Hepatocyte (in vitro differentiated cells): ENCODE data around the gene PHACTR3. TPM values are rescaled to one million over a fixed set of nuclear protein-coding genes. Genes with fewer than 3 reads are reported as not detected.

Experiments used
- DNase-seq: peaks from one replicate; pipeline ENCODE4 v3.0.0-alpha.2; 2016; ENCODE audit warnings: low spot score
- H2AFZ ChIP-seq: fragments of 200-600 bp; sonication (generic); 2 replicates; pipeline ENCODE4 v1.6.0; 2016; ENCODE audit warnings: antibody characterized with exemption, mild to moderate bottlenecking
- H3K27ac ChIP-seq: fragments of 200-600 bp; sonication (generic); 2 replicates; pipeline ENCODE4 v1.5.1; 2016; ENCODE audit warnings: mild to moderate bottlenecking
- H3K27me3 ChIP-seq: fragments of 200-600 bp; sonication (generic); 2 replicates; pipeline ENCODE4 v1.6.1; 2016
- H3K36me3 ChIP-seq: fragments of 200-600 bp; sonication (generic); replicated peaks from 2 replicates; pipeline ENCODE4 v1.5.1; 2016; ENCODE audit warnings: low read depth; ENCODE audit not compliant: insufficient read depth
- H3K4me1 ChIP-seq: fragments of 200-600 bp; sonication (generic); 2 replicates; pipeline ENCODE4 v1.5.1; 2016; ENCODE audit warnings: mild to moderate bottlenecking, moderate library complexity; ENCODE audit not compliant: insufficient read depth
- H3K4me2 ChIP-seq: fragments of 200-600 bp; sonication (generic); 2 replicates; pipeline ENCODE4 v1.6.0; 2016
- H3K4me3 ChIP-seq: fragments of 200-600 bp; sonication (generic); 2 replicates; pipeline ENCODE4 v1.5.1; 2016; ENCODE audit warnings: mild to moderate bottlenecking
- H3K79me2 ChIP-seq: fragments of 200-600 bp; sonication (generic); 2 replicates; pipeline ENCODE4 v1.6.0; 2017; ENCODE audit warnings: mild to moderate bottlenecking
- H3K9me2 ChIP-seq: fragments of 200-600 bp; sonication (generic); replicated peaks from 2 replicates; pipeline ENCODE4 v1.6.0; 2017; ENCODE audit warnings: mild to moderate bottlenecking; ENCODE audit not compliant: insufficient read depth
- H3K9me3 ChIP-seq: fragments of 200-600 bp; sonication (generic); 2 replicates; pipeline ENCODE4 v1.5.1; 2016; ENCODE audit warnings: low read depth, mild to moderate bottlenecking
- H4K20me1 ChIP-seq: fragments of 200-600 bp; sonication (generic); 2 replicates; pipeline ENCODE4 v1.6.0; 2016; ENCODE audit warnings: mild to moderate bottlenecking; ENCODE audit not compliant: insufficient read depth, poor library complexity, severe bottlenecking
- EZH2 ChIP-seq: fragments of 200-600 bp; sonication (generic); IDR thresholded peaks from 2 replicates; pipeline ENCODE4 v1.6.1; 2016; ENCODE audit warnings: antibody characterized with exemption, mild to moderate bottlenecking, borderline replicate concordance
- EZH2phosphoT487 ChIP-seq: fragments of 200-600 bp; sonication (generic); IDR thresholded peaks from one replicate; pipeline ENCODE4 v1.6.1; 2018; ENCODE audit warnings: antibody characterized with exemption, mild to moderate bottlenecking, low read depth, moderate library complexity; ENCODE audit not compliant: unreplicated experiment, severe bottlenecking
- WGBS: methylation state at CpG from one replicate; pipeline ENCODE4 v1.1.6; 2016; ENCODE audit warnings: low lambda C conversion rate; ENCODE audit errors: missing lambda C conversion rate; 5-methylcytosine and 5-hydroxymethylcytosine counted together
- polyA plus RNA-seq: library from polyadenylated mRNA; unstranded; fragments of >200 nt; fragmentation: Nextera tagmentation; extraction: Ambion mirVana; gene quantifications from 2 replicates; pipeline ENCODE4 v1.2.1, GENCODE V29; 2016
- total RNA-seq: library from RNA; depleted of rRNA; stranded (reverse); fragments of >200 nt; gene quantifications from 2 replicates; pipeline ENCODE4 v1.2.3, GENCODE V29; 2014
- TF ChIP-seq, protein P1 (sequence below): fragments of 200-600 bp; sonication (generic); IDR thresholded peaks from 2 replicates; pipeline ENCODE4 v1.5.1; 2016; ENCODE audit warnings: antibody characterized with exemption, mild to moderate bottlenecking; ENCODE audit not compliant: poor library complexity

The PHACTR3 gene
- total and polyA plus RNA-seq, 2 experiments from 2014 or later = 5.2 to 7.5 TPM

DNA sequence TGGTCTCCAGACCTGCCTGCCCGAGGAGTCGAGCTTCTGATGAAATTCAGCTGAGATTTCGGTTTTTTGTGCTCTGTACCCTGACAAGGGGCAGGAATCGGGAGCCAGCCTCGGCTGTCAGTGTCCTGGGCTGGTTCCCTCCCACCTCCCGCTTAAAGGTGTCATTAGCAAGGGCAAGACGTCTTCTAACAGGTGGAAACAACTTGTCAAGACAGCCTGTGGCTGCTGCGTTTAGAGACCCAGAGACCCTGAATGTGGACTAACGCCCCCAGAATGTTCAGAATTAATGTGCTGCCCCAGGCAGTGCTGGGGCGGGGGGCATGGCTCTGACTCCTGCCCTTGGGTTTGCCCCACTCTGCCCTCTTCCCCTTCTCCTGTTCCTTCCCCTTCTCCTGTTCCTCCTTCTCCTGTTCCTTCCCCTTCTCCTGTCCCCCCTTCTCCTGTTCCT is 69.7 kb downstream of the PHACTR3 start:
- H3K4me3 ChIP-seq = no peak overlapping the region
- DNase-seq = no peak
- no peaks in the 10 kb centered on the region for H3K9me3 ChIP-seq
- H3K27me3 ChIP-seq = no peaks in the 10 kb centered on the region
- WGBS = 75% methylated on average over 9 of the region's 10 CpGs
- TF ChIP-seq EZH2phosphoT487 (no peak), EZH2 (no peak)
- TF ChIP-seq, protein P1, sequence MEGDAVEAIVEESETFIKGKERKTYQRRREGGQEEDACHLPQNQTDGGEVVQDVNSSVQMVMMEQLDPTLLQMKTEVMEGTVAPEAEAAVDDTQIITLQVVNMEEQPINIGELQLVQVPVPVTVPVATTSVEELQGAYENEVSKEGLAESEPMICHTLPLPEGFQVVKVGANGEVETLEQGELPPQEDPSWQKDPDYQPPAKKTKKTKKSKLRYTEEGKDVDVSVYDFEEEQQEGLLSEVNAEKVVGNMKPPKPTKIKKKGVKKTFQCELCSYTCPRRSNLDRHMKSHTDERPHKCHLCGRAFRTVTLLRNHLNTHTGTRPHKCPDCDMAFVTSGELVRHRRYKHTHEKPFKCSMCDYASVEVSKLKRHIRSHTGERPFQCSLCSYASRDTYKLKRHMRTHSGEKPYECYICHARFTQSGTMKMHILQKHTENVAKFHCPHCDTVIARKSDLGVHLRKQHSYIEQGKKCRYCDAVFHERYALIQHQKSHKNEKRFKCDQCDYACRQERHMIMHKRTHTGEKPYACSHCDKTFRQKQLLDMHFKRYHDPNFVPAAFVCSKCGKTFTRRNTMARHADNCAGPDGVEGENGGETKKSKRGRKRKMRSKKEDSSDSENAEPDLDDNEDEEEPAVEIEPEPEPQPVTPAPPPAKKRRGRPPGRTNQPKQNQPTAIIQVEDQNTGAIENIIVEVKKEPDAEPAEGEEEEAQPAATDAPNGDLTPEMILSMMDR = no peak
- no peaks in the 10 kb centered on the region for H3K36me3 ChIP-seq
- H2AFZ ChIP-seq = no peak overlapping the region
- no peak overlapping the region for H3K27ac ChIP-seq
- H3K4me1 ChIP-seq = no peaks in the 10 kb centered on the region
- H3K4me2 ChIP-seq = no peak overlapping the region
- H3K9me2 ChIP-seq = no peaks in the 10 kb centered on the region
- H4K20me1 ChIP-seq = no peaks in the 10 kb centered on the region
- no peaks in the 10 kb centered on the region for H3K79me2 ChIP-seq

DNA sequence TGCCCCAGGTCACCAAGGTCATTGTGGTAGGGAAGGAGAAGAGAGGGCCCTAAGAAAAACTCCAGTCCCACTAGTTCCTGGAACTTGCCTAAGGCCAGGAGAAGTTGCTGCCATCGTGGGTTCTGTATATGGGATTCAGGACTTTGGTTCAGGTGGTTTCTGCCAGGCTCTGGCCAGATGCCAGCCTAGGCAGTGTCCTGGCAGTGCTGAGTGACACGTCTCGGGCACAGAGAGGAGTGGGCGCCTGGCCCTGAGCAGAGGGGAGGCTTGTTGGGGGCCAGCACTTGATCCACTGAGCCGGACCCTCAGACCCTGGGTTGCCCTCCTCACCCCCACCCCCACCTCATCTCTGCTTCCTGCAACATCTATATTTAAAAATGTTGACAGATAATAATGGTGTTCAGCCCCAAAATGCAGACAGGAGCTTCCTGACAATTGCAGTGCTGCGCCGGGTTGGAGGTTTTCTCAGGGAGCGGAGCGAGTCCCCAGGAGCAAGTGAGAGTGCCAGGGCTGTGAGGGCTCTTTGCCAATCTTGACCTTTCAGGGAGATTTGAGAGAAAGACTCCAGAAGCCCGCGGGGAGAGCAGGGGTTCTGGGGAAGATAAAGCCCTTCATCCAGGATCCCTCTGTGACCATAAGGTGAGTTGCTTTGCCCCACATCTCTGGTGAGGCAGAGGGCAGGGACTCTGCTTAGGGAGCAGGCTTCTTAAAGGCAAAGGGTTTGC is 71.9 kb downstream of the PHACTR3 start:
- Histone ChIP-seq H3K36me3 (no peaks in the 10 kb centered on the region), H3K27me3 (no peaks in the 10 kb centered on the region), H3K4me3 (no peak overlapping the region), H4K20me1 (no peaks in the 10 kb centered on the region), H3K9me2 (no peaks in the 10 kb centered on the region), H3K4me2 (no peak overlapping the region), H2AFZ (no peak overlapping the region), H3K9me3 (no peaks in the 10 kb centered on the region), H3K4me1 (no peaks in the 10 kb centered on the region), H3K27ac (no peak overlapping the region), H3K79me2 (no peaks in the 10 kb centered on the region)
- DNase-seq = no peak
- TF ChIP-seq, protein P1 = no peak
- TF ChIP-seq EZH2 = no peak
- TF ChIP-seq EZH2phosphoT487 = no peak
- 82% methylated on average over 10 of the region's 11 CpGs for WGBS

DNA sequence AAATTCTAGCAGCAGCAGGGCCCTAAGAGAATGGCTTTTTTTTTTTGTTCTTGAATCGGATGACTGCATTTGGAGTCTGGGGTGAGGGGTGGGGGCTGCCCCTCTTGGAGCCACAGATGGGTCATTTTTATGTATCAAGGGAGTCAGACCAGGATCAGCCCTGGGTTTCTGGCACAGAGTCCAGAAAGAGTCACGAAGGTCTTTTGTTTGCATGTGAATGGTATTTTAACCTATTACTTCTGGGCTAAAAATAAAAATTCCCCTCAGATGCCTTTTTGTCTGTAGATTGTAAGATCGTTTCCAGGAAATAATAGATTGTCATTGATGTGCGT is 72.5 kb downstream of the PHACTR3 start:
- H3K27me3 ChIP-seq = no peaks in the 10 kb centered on the region
- H3K27ac ChIP-seq = no peak overlapping the region
- H3K4me1 ChIP-seq = no peaks in the 10 kb centered on the region
- H3K79me2 ChIP-seq = no peaks in the 10 kb centered on the region
- TF ChIP-seq EZH2phosphoT487 (no peak), EZH2 (no peak)
- TF ChIP-seq, protein P1 = no peak
- H2AFZ ChIP-seq = no peak overlapping the region
- DNase-seq = no peak
- no peak overlapping the region for H3K4me3 ChIP-seq
- H4K20me1 ChIP-seq = no peaks in the 10 kb centered on the region
- H3K4me2 ChIP-seq = no peak overlapping the region
- 58% methylated on average over 4 of the region's 4 CpGs for WGBS
- H3K9me2 ChIP-seq = no peaks in the 10 kb centered on the region
- no peaks in the 10 kb centered on the region for H3K36me3 ChIP-seq
- H3K9me3 ChIP-seq = no peaks in the 10 kb centered on the region
